NCI-H2029 (cell line): ENCODE measurements around the gene PDE10A.

ENCODE experiments used
- DNase-seq: peaks from one replicate; lab custom pipeline; 2025; lab: John Stamatoyannopoulos, UW

Gene PDE10A

DNA sequence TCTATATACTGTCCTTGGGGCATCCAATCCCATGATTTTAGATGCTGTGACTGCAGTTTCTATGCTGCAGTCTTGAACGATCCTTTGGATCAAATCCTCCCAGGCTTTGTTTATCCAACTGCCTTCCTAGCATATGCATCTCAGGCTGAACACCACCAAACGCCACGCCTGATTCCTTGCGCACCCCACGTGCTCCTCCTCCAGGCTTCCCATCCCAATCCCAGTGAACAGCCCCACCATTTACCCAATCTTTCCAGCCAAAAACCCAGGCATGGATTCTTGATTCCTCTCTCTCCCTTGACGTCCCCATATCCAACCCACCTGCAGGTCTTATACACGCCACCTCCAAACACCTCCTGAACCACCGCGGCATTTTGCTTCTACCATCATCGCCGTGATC lies 7.8 kb downstream of the PDE10A start:
- DNase-seq, result no peak

DNA sequence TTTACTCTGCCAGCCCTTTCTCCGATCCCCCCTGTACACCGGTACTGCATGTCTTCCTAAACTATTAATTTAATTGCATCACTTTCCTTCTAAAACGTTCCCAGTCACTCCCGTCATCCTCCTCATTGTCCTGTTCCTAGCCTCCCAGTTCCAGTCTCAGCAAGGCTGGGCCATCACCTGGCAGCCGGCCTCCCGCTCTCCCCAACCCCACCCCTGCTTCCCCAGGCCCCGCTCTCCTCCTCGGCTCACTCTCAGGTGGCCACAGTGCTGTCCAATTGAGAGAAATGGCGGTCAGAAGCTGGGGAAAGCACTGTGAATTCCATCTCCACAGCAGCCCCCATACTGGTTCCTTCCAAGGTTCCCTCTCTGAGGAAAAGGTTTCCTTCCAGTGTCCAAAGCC lies 8.9 kb downstream of the PDE10A start:
- no peak for DNase-seq

DNA sequence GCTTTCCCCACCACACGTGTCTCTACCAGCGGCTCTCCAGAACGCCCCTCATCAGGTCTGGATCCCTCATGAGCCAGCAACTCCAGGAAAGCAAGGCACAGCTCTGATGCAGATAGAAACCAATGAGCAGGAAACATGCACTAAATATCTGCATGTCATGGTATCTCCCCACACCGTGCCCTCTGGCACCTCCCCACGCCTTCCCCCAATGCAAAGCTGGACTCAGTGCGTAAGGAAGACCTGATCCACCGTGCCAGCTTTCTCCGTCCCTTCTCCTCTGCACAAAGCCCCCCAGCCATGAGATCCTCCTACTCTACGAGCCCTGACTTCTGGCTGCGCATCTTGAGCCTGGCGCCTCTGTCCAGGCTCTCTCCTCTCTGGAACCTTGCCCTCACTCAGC lies 9.4 kb downstream of the PDE10A start:
- no peak for DNase-seq

DNA sequence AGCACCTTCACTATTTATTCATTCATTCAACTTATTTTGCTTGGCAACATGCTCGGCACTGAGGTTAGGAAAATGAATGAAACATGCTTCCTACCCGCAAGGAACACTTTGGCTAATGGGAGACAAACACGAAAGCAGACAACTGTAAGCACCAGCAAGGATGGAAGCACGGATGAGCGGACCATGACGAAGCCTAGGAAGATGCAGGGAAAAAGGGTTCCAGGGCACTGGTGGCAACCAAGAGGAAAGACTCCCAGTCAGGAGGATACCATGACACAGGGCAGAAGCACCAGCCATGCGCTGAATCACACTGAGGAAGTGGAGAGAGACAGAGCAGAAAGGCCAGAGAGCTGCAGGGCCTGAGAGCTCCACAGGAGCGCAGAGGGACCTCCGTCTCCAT lies 9.8 kb downstream of the PDE10A start:
- no peak for DNase-seq

DNA sequence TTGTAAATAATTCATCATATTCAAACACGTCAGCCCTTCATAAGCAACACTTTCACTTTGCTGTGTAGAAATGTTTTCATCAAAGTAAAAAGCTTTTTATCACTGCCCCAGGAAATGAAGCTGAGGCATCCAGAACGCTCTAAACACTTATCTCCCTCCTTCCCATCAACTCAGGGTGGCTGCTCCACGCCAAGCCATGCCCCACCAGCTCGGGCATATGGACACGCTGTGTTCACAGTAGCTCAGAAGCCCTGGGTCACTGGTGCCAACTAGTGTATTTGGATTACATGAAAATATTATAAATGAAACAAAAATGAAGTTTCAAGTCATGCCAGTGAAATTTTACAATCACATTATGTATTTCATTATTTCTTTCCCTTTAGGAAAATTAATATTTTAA lies 10.3 kb downstream of the PDE10A start:
- DNase-seq, result no peak

DNA sequence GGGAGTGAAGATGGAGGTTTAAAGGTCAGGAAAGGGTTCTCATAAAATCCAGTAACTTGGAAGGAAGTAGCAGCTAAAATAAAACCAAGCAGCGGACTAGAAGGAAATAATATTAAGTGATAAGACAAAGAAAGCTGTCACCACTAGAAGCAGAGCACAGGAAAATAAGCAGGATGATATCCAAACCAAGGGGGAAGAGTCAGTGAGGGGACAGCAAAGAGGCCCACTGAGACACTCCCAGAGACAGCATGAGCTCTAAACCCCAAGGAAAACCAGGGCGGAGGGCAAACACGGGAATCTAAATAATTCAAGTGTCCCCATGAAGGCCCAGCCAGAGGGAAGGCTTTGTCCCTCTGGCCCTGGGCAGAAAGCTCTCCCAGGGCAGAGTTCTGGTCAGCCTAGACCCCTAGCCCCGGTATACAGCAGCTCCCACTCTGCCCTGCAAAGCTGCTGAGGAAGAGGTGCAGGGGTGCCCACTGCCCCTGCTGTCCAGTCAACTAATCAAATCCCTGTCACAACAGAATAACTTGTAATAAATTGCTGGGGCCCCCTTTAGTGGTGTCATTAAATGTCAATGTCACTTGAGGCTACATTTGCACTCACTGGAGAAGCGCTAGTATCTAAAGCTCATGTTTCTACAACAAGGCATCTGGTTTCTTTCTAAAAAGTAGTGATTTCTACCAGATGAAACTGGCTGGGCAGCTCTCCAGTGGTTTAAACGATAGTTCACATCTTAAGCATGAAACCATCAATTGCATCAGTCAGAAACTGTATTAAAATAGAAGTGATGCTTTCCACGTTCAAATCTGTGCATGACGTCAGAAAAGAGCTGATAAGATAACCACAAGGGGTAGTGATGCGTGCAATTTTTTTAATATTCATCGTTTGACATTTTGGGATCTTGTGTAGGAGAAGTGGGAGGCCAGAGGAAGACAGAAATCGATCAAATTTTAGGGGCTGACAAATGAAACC lies 13.6 kb downstream of the PDE10A start:
- no peak for DNase-seq

DNA sequence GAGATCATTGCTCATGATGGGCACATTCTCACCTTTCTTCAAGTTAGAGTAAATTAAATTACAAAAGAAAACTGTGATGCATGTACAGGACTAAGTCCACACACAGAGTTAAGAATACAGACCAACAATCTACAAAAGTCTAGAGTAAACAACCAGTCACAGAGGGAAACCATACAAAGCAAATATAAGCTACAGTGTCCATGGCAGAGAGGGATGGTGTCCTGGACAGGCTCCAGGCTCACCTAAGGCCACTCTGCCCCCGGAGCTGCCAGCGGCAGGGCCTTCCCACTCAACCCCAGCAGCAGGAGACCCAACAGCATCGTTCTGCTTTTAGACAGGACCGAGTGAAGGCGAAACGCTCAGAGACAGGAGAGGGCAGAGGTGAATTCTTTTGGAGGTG lies 16.0 kb downstream of the PDE10A start:
- DNase-seq, result peak; percentile 13

DNA sequence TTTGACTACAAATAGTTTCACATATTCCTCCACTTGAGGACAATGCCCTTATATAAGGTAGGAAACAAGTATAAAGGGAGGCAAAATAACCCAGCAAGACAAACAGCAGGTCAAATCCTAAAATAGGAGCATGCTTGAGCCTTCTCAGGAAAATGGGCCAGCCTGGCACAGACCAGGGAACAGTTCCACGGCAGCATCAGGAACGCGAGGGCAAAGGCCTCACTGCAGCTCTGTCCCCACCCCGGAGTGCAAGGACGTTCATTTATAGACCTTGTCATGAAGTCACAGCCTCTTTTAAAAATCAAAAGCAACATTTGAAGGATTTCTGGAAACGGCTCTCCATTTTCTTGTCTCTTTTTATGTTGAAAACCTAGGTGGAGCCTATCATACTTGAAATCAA lies 17.1 kb downstream of the PDE10A start:
- no peak for DNase-seq

DNA sequence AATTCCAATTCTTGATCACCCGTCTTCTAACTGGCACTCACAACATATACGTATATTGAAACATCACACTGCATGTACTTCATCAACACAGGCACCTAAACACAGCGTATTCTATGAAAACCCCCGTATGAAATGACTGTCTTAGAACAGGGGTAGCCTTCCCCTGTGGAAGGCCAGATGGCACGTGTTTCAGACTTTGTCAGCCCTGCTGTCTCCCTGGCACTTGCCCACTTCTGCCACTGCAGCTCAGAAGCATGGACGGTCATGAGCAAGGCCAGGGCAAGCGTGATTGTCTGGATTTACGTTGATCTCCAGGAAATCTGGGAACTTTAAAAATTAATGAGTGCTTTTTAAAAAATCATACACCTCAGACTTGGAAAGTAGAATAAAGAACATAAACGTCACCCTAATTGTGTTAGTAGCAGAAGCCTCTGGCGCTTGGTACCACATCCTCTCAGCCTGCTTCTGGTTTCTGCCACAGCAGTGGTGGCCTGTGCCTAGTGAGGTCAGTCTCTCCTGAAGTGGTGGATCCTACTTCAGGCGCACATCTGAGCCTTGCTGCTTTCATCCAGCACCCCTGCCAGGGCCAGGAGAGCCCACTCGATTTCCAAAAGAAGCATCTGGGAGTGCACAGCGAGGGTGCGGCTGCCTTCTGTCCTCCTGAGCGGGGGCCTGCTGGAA lies 18.3 kb downstream of the PDE10A start:
- DNase-seq, result no peak

DNA sequence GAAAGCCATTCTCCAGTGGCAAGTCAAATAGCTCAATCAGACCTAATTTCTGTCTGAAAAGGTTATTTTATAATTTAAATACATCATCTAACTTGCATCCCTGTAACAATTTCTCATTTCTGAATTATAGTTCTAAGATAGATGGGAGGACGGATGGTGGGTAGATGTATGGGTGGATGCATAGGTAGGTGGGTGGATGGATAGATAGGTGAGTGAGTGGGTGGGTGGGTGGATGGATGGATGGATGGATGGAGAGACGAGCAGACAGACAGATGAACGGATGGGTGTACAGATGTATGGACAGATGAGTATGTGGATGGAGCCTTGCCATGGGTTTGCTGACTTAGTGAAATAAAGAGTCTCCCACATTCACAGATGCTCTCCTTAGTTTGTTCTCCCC lies 20.0 kb downstream of the PDE10A start:
- no peak for DNase-seq

DNA sequence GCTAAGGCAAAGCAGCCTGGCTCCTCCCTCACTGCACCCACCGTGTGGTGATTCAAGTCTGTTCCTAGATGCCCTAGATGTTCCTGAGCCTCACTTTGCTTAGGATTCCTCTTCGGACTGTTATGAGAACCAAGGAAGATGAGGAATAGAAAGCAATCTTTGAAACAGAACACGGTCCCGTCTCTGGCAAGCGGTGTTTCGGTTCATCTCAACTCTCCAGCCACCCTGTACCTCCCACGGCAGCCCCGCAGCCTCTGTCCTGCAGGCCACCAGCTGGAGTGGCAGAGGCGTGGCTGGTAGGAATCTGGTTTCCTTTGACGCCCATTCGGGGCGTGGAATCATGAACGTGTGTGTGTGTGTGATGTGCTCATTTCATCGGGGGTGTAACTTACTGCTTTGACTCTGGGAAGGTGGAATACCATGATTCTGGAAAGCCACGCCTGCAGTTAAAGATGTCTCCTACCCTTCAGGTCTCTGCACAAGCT lies 21.3 kb downstream of the PDE10A start:
- peak; percentile 54 for DNase-seq

DNA sequence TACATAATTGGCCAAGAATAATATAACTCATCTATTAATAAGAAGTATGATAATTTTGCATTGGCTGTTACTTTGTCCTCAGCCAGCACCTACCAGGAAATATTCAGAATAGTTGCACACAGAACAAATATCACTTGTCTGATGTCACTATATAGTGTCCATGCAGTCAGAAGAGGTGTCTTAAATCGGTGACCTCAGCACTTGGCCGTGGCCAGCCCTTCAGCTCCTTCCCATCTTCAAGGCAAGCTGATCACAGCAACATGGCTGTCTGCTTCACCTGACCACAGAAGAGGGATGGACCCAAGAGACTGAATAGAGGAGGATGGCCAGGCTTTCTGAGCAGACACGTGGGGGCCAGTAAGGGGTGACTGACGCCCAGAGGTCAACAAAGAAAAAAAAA lies 22.2 kb downstream of the PDE10A start:
- no peak for DNase-seq

DNA sequence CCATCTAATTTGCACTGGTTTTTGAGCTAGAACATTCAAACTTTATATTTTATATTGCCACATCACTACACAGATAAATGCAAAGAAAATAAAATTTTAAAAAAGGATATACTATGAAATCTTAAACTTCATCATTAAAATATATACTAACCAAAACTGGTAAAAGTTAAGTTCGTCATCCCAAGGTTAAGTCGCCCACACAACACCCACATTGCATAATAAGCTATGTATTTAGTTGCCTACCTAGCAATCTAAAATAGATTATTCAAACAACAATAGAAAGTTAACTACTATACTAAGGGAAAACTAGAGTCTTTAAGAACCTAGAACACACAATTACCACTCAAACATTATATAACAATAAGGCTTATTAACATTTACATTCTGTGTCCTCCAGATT lies 24.5 kb downstream of the PDE10A start:
- DNase-seq, result no peak

DNA sequence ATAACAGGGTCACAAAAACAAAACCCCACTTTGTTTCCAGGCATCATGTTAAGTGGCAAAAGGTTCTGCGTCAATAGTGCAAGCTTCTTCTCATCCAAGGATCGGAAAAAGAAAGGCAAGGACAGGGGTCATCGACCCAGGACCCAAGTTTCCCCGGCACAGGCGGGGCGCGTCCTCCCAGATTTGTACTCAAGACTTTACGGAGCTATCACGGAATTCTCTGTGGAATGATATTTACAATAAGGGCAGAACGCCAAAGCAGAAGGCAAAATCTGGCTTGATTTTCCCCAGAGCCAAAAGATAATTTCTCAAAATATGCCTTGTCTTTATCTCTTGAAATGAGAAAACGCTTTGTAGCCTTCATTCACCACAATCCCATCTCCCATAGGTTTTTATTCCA lies 25.5 kb downstream of the PDE10A start:
- DNase-seq, result no peak

DNA sequence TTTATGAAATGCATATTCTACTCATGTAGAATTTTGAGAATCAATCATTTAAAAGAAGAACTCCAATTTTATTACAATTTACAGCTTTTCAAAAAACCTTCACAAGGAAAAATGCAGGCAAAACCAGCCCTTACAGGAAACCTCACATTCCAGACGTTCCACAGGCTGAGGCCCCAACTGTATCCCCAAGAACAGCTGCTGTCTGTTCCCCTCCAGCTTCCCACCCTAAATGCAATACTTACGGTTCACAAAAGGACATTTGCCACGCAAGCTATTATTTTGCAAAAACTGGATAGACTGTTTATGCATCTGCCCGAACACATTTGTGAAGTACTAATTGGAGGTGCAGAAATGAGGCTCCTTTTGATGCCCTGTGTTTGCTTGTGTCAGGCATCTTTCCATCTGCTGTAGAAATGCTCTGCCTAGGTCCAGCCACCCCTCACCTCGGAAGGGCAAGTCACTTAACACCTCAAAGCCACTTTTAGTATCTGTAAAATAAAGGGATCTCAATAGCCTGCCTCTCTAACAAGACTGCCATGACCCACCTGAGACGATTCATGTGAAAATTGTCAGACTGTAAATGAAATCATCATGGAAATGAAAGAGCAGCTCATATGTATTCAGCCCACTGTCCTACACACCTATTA lies 26.5 kb downstream of the PDE10A start:
- no peak for DNase-seq

DNA sequence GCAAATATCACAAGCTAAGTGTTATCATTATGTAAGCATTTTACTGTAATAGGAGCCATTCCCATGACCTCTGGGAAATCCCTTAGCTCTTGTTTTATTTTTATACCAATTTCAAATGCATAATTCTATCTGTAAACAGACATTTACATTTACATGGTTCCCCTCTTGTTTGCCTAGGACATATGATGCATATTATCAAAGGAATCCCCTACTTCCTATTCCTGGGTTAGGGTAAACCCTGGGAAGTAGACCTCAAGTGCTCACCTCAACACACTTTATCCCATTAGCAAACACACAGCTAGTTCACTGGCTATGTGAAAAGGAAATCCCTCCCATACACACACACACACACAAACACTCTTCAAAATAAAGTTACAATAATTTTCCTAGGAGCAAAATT lies 27.1 kb downstream of the PDE10A start:
- DNase-seq, result no peak

DNA sequence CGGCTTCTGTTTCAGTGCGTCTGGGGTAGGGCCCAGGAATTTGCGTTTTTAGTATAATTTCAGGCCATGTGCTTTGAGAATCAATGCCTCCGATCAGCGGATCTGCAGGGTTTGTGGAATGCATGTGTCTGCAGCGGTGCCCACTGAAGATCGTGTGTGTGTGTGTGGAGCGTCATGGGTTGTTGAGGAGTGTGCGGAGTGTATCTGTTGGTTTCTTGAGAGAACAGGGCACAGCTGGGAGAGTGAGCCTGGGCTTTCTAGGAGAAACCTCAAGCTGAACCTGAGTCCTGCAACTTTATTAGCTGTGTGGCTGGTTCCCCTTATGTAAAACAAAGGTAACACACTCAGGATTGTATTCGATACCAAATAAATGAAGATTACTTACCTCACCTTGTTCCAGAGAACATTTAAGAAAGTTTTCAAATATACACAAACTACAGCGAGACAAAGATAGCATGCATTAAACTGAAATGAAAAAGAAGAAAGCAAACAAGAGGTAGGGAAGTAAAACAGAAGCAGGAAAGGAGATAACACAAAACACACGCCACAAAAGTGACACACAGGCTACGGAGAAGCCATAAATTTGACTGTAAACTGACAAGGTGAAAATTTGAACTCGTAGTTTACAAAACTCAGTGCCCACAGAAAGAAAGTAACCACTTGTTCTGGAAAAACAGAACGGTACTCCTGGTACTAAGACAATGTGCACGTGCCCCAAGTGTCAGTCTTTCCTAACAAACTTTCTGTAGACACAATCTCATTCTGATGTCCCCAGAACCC lies 28.8 kb downstream of the PDE10A start:
- DNase-seq, result no peak

DNA sequence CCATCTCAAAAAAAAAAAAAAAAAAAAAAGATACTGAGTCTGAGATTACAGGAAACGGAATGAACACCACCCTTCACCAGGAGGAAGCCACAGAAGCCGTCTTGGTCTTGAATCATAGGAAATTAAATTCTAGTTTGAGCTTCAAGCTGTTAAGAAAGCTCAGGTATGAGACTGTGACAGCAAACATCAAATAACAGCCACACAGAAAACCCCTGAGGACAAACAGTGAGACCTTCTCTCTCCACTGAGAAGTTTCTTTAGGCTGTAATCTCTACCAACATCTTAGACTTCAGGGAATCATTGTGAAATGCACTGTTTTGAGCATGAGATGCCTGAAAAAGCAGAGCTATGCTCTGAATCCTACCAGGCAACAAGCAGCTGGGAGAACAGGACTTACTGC lies 30.8 kb downstream of the PDE10A start:
- no peak for DNase-seq

DNA sequence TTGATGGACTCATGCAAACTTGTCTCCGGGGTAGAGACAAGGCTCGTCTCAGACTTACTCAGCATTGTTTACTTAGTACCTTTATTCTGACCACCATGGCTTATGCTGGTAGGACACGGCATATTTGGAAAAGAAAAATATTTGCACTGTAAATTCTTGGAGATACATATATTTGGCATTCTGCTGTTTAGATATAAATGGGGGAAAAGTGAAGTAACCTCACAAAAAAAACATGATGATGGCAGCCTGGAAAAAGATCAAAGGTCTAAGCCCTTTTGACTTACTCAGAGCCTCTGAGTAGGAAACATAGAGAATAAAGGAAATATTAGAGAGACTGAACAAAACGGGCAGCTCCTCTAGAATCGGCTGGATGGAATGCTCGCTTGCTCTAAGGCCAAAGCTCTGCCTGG lies 32.5 kb downstream of the PDE10A start:
- no peak for DNase-seq

DNA sequence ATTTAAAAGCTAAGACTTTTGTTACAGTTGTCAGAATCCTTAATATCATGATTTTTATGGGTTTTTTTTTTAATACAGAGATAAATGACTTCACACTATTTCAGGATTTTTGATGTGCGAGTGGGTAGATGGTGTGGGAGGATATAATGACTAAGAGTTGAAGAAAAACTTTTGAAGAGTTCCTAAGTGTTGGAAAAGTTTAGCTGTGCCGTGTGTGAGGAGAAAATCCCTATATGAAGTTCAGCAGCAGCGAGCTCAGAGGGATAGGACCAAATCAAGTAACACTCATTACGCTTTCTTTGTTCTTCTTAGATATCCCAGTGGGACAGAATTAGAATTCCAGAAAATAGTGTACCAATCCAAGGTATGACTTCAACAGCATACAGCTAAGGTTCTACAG lies 34.1 kb downstream of the PDE10A start:
- no peak for DNase-seq

DNA sequence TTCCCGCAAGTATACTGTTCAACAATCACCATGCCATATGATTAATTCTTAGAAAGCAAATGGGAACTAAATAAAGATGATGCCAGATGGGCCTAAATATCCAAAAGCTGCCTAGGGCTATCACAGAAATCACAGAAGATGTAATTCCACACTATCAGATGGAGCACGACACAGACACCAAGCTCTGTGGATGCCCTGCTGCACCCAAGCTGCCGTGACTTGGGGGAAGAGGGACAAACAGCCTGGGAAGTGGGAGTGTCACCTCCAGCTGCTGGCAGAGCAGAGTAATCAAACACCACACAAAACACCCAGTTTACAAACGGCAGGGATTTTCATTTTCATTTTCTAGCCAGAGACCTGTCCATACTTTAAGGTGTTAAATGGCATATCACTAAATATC lies 35.7 kb downstream of the PDE10A start:
- DNase-seq, result no peak

DNA sequence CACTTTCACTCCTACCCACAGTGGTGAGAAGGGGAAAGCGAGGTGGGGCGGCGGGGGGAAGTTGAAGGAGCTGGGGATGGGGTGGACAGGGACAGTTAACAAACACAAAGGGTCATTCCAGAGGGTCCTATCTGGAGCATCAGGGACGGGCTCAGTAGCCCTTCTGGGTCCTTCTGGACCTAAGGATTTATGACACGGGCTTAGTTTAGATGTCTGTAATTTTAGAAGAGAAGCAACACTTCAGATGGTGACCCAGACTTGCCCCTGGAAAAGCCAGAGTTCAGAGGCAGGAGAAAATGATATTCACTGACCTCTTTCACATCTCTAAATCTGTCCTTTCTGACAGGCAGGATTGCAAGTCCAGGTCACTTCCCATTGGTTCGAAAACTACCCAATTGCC lies 36.3 kb downstream of the PDE10A start:
- no peak for DNase-seq
